GM19035 (cell line): Measurements from ENCODE around the gene HOXC13.

Experiments
- ATAC-seq: cut with Tn5 transposase; IDR thresholded peaks from one replicate; pipeline ENCODE4 v1.9.1; 2021; ENCODE audit not compliant: unreplicated experiment

The HOXC13 gene

GRCh38 chr12:53954694-53955035 lies 16.0 kb downstream of the HOXC13 start, which contains the start of gene HOXC12:
HOXC12 (plus strand) TSS chr12:53954903; CDS start chr12:53954930, 27 bp downstream.
- no peak for ATAC-seq

- ATAC-seq = no peak
Observed at GRCh38 chr12:53955036-53955775, 16.6 kb downstream of the HOXC13 start.

- ATAC-seq = no peak
Observed at GRCh38 chr12:53955776-53956250, 17.2 kb downstream of the HOXC13 start.

- no peak for ATAC-seq
Observed at GRCh38 chr12:53956251-53956887, 17.7 kb downstream of the HOXC13 start.

GRCh38 chr12:53956914-53957536 lies 18.4 kb downstream of the HOXC13 start:
- ATAC-seq = no peak

- no peak for ATAC-seq
Observed at GRCh38 chr12:53958128-53958527, 19.5 kb downstream of the HOXC13 start.

GRCh38 chr12:53959314-53959713 lies 20.7 kb downstream of the HOXC13 start:
- no peak for ATAC-seq

GRCh38 chr12:53960187-53961024 lies 21.8 kb downstream of the HOXC13 start:
- ATAC-seq = no peak

- ATAC-seq = no peak
Observed at GRCh38 chr12:53961025-53961761, 22.6 kb downstream of the HOXC13 start.

GRCh38 chr12:53963005-53963404 lies 24.4 kb downstream of the HOXC13 start:
- ATAC-seq = no peak

GRCh38 chr12:53963434-53964314 lies 25.0 kb downstream of the HOXC13 start:
- no peak for ATAC-seq

- no peak for ATAC-seq
Observed at GRCh38 chr12:53964315-53964713, 25.7 kb downstream of the HOXC13 start.

- no peak for ATAC-seq
Observed at GRCh38 chr12:53965281-53966084, 26.9 kb downstream of the HOXC13 start.

GRCh38 chr12:53966085-53966384 lies 27.4 kb downstream of the HOXC13 start:
- no peak for ATAC-seq

GRCh38 chr12:53966385-53967133 lies 27.9 kb downstream of the HOXC13 start:
- no peak for ATAC-seq

GRCh38 chr12:53967421-53967925 lies 28.8 kb downstream of the HOXC13 start:
- ATAC-seq = no peak

- no peak for ATAC-seq
Observed at GRCh38 chr12:53968214-53969127, 29.8 kb downstream of the HOXC13 start.
